Measurements from ENCODE around the gene GET3.
A peak's percentile ranks its signal among the peaks of the same experiment; 100 is the strongest.
"Not testable (repeated sequence)": the region's sequence is repeated elsewhere in the genome, so short reads cannot be mapped to it uniquely, and the experiment has no call there.

The GET3 gene

DNA sequence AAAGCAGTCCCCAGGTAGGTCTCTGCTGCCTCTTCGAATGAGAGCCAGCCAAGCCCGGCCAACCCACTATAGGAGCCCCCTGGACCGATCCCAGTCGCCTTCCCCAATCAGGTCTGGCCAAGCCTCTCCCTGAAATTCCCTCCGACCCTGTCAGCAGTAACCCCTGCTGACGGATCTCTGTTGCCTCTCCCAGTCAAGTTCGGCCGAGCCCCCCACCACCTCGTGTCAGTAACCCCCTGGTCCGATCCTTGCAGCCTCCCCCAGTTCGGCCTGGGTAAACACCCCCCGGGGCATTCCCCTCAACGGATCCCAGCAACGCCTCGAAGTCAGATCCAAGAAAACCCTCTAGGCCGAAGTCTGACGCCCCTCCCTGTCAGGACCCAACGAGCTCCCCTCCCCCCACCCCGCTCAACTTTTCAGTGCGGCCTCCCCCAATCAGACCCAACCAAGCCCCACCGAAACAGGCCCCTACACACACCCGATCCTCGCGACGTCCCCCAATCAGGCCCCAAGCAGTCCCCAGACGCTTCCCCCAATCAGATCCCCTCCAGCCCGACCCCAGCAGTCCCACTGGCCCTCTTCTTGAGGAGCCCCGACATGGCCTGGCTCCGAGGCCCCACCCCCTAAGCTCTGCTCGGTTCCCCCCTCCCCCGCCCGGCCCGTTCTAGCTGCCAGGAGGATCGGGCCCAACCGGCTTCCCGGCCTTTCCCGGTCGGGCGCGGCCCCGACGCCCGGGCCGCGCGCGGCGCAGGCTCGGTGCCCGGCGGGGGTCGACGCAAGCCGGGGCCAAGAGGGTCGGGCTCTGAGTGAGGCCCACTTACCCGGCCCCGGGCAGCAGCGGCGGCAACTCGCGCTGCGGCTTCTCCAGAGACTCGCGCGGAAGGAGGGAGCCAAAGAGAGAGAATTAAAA lies 15.4 kb upstream of the GET3 start:
- ChIA-PET CTCF (interaction anchor here (0.7 to 4.8 kb wide), 12 partner anchors 9 to 126 kb away, joined by 3 to 31 read pairs (median 5); partner anchors contain the start of gene TRIR), POLR2A (interaction anchor here (0.7 to 5.4 kb wide), 8 partner anchors 9 to 71 kb away, joined by 3 to 33 read pairs (median 6); partner anchors contain the start of genes DHPS, GET3, JUNB and TRIR)
- peak overlapping the region; percentile 80 for H3K4me3 ChIP-seq (ENCODE audit: low read depth, low read length)
- TF ChIP-seq CTCF (IDR thresholded peaks at IDR 0.05; ENCODE audit: insufficient read depth, low read length, missing control alignments), result no peak
- peak; percentile 26 for DNase-seq (ENCODE audit: low read depth, low spot score)

GRCh38 chr19:12722566-12723380 lies 14.5 kb upstream of the GET3 start:
- ChIA-PET CTCF (interaction anchor here (0.7 to 4.8 kb wide), 11 partner anchors 9 to 125 kb away, joined by 3 to 31 read pairs (median 5); partner anchors contain the start of gene TRIR), POLR2A (interaction anchor here (0.7 to 5.4 kb wide), 9 partner anchors 9 to 70 kb away, joined by 3 to 33 read pairs (median 7); partner anchors contain the start of genes DHPS, GET3, JUNB and TRIR)
- DNase-seq (ENCODE audit: low read depth, low spot score), result peak; percentile 95
- TF ChIP-seq CTCF (IDR thresholded peaks at IDR 0.05; ENCODE audit: insufficient read depth, low read length, missing control alignments), result no peak
- H3K4me3 ChIP-seq (ENCODE audit: low read depth, low read length), result peak overlapping the region; percentile 80

- CTCF ChIA-PET, result interaction anchor here (0.7 to 4.8 kb wide), 9 partner anchors 10 to 125 kb away, joined by 3 to 31 read pairs (median 9); partner anchors contain the start of gene TRIR
- POLR2A ChIA-PET, result interaction anchor here (0.7 to 5.4 kb wide), 6 partner anchors 8 to 69 kb away, joined by 3 to 33 read pairs (median 7); partner anchors contain the start of genes DHPS, GET3, JUNB and TRIR
- peak overlapping the region; percentile 80 for H3K4me3 ChIP-seq (ENCODE audit: low read depth, low read length)
- no peak for DNase-seq (ENCODE audit: low read depth, low spot score)
- TF ChIP-seq CTCF (IDR thresholded peaks at IDR 0.05; ENCODE audit: insufficient read depth, low read length, missing control alignments), result no peak
Observed at GRCh38 chr19:12723381-12723640, 14.0 kb upstream of the GET3 start.

DNA sequence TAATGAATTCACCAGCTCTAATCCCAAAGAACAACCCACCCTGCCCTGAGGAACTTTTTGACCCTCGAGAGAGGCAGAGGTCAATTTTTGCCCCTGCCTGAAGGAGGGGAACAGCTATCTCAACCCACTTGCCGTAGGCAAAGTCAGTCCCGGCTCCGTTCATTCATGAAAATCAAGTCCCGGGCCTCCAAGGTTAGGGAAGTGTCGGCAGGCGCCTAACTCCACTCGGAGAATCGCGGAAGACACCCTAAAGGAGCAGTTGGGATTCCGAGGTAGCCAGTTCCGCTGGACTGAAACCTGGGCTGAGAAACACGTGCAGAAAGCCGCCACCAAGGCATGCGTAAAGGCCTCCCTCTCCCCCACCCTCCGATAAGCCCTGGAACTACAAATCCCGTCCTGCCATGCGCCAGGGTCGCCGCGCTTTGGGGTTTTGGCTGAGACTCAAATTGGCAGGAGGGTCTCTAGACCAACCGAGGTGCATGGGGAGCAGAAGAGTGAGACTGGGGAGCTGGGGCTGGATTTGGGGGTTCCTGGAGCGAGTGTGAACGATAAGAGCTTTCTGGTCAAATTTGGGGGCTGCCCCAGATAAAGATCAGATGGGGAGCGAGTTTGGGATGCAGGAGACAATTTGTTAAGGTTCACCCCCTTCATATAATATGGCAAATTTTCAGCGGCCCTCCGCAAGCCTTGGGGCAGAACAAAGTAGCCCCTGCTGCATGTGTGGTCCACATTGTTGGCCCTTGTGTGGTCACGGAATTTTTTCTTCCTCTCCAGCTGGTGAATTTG lies 13.5 kb upstream of the GET3 start, which contains the start of gene TNPO2:
TSS of gene TNPO2 (minus strand) at position 292 of the 786 bp plus-strand sequence. CDS start 2,955 bp downstream, outside the sequence.
- POLR2A ChIA-PET, result interaction anchor here (0.6 to 5.4 kb wide), 6 partner anchors 9 to 69 kb away, joined by 3 to 33 read pairs (median 6); partner anchors contain the start of genes DHPS, GET3, JUNB and TRIR
- peak within 1 kb of the TSS; percentile 80 for H3K4me3 ChIP-seq (ENCODE audit: low read depth, low read length)
- no peak for DNase-seq (ENCODE audit: low read depth, low spot score)
- TF ChIP-seq CTCF (IDR thresholded peaks at IDR 0.05; ENCODE audit: insufficient read depth, low read length, missing control alignments), result no peak
- CTCF ChIA-PET, result interaction anchor here (0.7 to 4.8 kb wide), 9 partner anchors 9 to 73 kb away, joined by 3 to 31 read pairs (median 9); partner anchors contain the start of gene TRIR

DNA sequence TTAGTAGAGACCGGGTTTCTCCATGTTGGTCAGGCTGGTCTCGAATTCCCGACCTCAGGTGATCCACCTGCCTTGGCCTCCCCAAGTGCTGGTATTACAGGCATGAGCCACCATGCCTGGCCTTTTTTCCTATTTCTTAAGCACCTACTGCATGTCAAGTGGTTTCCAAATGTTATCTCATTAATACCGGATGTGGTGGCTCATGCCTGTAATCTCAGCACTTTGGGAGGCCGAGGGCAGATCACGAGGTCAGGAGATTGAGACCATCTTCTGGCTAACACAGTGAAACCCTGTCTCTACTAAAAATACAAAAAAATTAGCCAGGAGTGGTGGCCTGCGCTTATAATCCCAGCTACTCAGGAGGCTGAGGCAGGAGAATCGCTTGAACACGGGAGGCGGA lies 11.7 kb upstream of the GET3 start:
- not testable (repeated sequence) for H3K4me3 ChIP-seq (ENCODE audit: low read depth, low read length); DNase-seq (ENCODE audit: low read depth, low spot score)
- ChIA-PET POLR2A (interaction anchor here (5.4 kb wide), 1 partner anchor 67 kb away, joined by 33 read pairs; the partner anchor contains the start of gene JUNB), CTCF (interaction anchor here (0.6 to 2.8 kb wide), 5 partner anchors 9 to 70 kb away, joined by 3 to 9 read pairs (median 4); no protein-coding TSS in a partner anchor)

- CTCF ChIA-PET, result interaction anchor here (1.1 to 1.7 kb wide), 4 partner anchors 14 to 69 kb away, joined by 3 to 7 read pairs (median 4); no protein-coding TSS in a partner anchor
- TF ChIP-seq CTCF (IDR thresholded peaks at IDR 0.05; ENCODE audit: insufficient read depth, low read length, missing control alignments), result no peak
- H3K4me3 ChIP-seq (ENCODE audit: low read depth, low read length), result no peak overlapping the region
Observed at GRCh38 chr19:12726988-12727316, 10.3 kb upstream of the GET3 start.

More at GRCh38 chr19:12726988-12727316, 10.3 kb upstream of the GET3 start:
- POLR2A ChIA-PET, result no interaction called here
- no peak for DNase-seq (ENCODE audit: low read depth, low spot score)
